ENCODE measurements around the gene HNRNPF.
"Not testable (repeated sequence)": the region's sequence is repeated elsewhere in the genome, so short reads cannot be mapped to it uniquely, and the experiment has no call there.

Gene HNRNPF

DNA sequence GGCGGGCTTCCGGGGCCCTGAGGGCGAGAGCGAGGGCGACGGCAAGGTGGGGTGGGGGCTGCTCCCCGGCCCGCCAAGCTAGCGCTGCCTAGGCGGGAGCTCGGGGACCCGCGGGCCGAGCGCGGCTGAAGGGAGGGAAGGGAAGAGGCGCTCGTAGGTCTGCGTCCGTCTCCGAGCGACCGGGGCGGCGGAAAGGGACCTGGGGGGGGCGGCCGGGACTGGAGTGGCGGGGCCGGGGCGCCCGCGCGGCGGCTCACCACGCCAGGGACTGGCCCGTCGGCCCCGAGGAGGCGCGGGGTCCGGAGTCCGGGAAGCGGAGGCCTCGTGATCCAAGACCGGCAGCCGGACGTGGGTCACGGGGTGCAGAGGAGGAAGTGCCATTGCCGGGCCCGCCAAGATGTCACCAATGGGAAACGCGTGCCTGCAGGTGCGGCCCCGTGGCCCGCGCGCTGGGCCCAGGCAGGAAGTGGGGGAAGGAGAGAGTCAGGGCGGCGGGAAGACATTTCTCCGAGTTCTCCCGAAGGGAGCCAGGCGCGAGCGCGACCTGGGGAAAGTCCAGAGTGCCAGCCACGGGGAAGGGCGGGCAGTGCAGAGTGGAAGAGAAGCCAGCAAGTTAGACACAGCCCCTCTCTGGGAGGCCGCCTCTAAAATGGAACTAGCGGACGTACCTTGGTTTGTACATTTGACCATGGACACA lies 11.9 kb downstream of the HNRNPF start:
- DNase-seq (ENCODE audit: low read depth in 2 of 2): peak; percentile 72 to 85

DNA sequence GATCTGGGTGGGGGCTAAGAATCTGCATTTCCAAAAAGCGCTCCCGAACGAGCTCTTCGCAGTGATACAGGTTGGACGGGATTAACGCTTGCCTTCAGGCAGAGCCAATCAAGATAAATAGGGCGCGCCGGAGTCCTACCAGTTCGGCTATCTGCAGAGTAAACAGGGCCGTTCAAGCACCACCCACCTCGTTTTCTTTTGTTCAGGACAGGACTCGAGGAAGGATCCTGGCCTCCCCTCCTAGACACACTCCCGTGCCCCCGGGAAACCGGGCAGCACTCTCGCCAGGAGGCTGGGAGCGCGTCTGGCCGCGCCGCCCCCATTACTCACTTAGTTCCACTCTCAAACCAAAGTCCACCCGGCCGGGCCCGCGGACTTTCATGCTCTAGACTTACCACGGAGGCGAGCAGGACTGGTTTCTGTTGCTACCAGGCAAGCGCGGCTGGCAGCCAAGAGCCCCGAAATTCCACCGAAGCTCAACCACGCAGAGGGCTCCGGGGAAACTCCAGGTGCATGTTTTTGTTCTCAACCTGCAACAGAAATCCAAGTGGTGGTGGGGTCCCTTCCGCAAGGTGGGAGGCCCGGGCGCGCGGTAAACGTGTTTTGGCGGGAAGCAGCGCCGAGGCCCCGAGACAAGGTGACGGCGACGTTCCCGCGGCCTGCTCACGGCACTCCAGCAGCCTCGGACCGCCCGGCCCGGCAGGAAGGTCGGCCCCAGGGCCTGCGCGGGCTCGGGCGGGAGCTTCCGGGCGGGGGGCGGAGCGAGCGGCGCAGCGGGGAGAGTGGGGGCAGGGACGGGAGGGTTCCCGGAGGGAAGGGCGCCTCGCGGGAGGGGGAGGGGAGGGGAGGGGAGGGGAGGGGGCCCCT lies 12.7 kb downstream of the HNRNPF start:
- peak; percentile 76 for DNase-seq (ENCODE audit: low read depth in 2 of 2)

DNA sequence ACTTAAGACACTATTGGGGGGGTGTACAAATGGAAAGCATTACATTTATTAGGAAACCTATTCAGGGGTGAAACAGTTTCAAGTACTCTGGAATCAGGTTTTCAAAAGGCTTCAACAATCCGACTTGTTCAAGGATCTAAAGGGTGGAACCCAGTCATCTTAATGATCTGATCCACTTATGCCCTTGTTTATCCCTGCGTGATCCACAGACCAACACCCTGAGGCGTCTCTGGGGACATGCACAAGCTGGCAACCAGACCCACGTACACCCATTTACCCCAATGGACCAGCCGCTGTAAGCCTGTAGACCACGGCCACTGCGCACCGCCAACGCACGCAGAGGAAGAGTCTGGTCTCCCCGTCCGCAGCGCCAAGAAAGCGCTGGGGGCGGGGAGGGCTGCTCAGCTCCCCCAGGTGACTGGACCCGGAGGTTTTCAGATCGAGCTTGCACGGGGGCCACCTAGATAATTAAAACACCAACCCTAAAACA lies 13.4 kb downstream of the HNRNPF start:
- peak in 1 of 2 donors; percentile 44 for DNase-seq (ENCODE audit: low read depth in 2 of 2)

DNA sequence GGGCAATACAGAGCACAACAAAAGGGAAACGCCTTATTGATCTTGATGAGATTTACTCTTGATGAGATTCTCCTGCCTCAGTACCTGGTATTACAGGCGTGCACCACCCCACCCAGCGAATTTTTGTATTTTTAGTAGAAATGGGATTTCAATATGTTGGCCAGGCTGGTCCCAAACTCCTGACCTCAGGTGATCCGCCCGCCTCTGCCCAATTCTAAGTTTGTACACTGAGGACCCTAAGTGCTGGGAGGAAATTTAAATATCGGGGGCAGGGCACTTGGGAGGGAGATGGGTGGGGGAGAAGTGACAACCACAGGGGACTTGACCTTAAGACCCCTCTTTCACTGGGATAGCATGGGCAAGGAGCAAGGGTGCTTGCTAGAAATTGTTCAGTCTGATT lies 14.1 kb downstream of the HNRNPF start:
- no peak for DNase-seq (ENCODE audit: low read depth in 2 of 2)

DNA sequence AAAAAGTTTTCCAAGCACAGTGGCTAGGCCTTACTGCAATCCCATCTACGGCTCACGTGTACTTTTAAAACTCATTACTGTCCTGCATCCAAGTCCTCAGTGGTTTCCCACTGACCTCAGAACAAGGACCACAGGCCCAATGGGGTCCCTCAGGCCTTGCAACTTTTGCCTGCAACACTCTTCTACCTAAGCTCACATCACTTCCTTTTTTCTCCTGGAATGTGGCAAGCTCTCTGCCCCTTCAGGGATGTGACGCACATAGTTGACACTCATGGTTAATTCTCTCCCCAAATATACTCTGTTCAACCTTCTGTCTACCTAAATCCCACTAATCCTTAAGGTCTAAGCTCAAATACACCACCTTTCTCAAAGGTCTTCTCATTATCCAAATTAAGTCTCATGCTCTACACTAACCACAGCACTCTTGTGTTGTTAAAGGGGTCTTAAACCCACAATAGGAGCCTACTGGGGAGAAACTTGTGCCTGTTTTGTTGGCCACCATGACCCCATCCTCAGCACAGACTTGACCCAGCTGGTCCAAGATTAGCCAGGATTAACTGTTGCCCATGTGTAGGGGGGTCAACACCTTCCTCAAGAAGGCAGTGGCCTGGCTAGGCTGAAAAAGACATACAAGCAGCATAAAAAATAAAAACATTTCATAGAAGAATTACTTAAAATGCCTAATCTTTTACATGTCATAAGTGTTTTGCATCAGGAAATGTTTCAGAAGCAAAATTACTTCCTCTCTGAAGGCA lies 15.2 kb downstream of the HNRNPF start:
- DNase-seq (ENCODE audit: low read depth in 2 of 2): no peak

DNA sequence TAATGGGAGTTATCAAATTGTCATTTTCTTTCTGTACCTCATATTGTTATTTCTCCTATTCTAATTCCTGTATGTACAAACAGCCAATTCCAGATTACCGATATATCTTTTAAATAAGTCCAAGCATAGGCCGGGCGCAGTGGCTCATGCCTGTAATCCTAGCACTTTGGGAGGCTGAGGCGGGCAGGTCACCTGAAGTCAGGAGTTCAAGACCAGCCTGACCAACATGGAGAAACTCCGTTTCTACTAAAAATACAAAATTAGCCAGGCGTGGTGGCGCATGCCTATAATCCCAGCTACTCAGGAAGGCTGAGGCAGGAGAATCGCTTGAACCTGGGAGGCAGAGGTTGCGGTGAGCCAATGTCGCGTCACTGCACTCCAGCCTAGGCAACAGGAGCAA lies 15.8 kb downstream of the HNRNPF start:
- not testable (repeated sequence) for DNase-seq (ENCODE audit: low read depth in 2 of 2)

DNA sequence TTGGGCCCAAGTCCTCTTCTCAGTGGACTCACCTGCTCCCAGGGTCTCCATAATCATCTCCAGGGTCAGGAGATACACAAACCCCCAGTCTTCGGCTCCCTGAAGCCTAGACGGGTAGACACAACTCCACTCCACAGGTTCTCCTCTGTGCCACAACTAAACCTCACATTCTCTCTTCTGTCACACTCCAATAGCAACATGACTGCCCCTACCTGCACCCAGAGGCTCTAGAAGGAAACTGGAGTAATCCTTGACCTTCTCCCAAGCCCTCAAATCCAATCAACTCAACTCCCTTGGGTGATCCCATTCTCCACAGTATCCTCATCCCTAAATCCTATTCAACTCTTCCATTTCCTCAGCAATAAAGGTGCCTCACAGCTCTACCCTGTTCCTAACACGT lies 16.2 kb downstream of the HNRNPF start:
- DNase-seq (ENCODE audit: low read depth in 2 of 2): no peak

DNA sequence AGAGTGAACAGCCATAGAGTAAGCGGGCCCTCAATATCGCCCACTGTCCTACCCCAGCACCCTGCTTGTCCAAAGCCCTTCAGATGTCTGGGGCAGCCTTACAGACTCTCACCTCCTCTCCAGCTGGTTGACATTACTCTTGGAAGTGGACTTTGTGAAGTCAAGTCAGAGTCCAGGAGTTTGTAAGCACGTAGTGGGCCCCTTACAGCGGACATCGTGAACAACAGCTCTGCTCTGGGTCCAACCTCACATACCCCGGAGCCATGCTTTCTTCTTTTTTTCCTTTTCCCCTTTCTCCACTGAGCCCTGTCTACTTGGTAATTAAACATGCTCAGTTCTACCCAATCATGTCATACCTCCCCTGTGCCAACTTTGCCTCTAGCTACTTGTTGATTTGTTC lies 17.5 kb downstream of the HNRNPF start:
- DNase-seq (ENCODE audit: low read depth in 2 of 2): no peak

DNA sequence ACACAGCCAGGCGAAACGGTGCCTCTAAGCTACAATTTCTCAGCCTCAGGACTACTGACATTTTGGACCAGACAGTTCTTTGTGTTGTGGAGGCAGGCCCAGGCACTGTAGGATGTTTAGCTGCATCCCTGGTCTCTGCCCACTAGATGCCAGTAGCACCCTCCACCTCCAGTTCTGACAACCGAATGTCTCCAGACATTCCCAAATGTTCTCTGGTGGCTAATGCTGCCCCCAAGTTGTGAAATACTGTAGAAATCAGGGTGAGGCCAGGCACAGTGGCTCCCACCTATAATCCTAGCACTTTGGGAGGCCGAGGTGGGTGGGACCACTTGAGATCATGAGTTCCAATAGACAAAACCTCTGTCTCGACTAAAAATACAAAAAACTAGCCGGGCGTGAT lies 18.2 kb downstream of the HNRNPF start:
- no peak for DNase-seq (ENCODE audit: low read depth in 2 of 2)

DNA sequence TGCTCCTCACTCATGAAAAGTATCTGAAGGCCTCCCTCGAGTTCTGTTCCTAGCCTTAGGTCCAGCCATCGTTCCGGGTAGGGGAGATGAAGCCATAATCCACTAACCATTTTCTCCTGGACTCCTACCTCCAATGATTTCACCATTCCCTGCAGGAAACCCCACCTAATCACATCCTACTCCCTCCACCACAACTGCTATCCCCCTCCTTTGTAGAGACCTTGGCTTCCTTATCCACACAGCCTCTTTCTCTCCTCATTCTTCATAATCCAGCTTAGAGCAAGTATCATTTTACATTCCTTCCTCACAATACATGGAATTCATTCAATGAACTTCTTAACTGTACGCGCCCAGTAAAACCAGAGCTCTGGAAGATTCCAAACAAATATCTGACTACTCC lies 18.7 kb downstream of the HNRNPF start:
- no peak for DNase-seq (ENCODE audit: low read depth in 2 of 2)

DNA sequence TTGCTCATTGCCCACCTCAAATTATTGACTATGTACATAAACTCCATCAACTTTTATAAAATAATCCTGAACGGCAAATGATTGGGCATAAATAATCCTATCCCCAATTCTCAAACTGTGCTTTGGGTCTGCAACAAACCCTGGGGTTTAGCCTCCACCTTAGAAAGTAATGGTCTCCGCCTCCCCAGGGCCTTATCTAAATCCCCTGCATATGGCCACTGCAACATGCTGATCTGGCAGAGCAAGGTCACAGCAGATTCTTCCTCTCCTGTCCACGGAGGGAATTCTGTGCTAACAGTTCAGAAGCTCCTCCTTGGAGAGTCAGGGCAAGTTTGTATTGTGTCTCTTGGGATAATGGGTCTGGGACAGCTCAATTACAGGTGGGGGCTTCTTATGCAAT lies 19.1 kb downstream of the HNRNPF start:
- no peak for DNase-seq (ENCODE audit: low read depth in 2 of 2)

DNA sequence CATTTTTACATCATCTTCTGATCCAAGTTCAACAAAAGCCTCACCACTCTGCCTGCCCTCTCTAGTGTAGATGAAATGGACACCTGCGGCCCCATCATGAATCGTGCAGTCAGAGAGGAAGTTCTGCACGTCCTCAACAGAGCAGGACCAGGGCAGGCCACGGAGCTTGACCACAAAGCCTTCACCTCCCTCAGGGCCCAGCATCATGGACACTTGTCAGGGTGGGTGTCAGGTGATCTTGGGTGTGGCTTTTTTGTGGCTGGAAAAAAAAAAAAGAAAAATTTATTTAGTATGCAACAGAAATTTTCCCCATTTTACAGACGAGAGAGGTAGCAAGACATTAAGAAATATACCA lies 21.3 kb downstream of the HNRNPF start:
- no peak for DNase-seq (ENCODE audit: low read depth in 2 of 2)

DNA sequence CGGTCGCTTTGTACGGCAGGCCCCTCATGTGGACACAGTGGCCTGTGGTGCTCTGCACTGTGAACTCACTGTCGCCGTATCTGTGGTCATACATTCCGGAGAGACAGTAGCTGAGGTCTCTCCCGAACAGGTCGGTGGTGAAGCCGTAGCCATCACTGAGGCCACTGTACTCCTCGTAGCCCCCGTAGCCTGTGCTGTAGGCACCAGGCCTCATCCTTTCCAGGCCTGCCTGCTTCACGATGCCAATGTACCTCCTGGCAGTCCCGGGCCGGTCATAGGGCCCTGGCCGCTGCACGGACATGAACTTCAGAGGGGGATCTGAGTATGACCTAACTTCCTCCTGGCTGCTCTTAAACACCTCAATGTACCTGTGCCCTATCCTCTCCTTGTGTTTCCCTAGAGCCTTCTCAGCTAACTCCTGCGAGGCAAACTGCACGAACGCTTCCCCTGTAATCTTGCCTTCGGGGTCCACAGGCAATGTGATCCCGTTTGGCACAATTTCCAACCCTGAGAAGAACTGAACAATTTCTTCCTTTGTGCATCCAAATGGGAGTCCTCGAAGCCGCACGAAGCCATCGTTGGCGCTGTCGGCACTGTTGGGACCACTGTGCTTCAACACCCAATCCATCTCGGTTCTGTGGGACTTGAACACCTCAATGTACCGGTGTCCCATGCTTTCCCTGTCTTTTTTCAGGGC lies 21.9 kb downstream of the HNRNPF start:
- DNase-seq (ENCODE audit: low read depth in 2 of 2): no peak

DNA sequence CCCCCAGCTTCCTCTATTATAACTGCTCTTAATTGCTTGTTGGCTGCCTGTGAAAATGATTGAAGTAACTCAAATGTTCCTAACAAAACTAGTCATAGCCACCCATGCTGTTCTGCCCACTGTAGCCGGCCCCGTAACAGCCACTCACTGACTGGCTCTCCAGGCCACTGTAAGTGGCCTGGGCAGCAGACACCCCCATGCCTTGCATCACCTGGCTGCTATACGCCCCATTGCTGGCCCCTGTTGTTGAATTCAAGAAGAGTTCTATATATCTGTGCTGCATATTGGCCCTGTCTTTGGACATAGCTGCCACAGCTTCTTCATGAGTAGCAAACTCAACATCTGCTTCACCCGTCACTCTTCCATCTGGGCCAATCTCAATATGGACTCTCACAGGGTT lies 22.4 kb downstream of the HNRNPF start:
- DNase-seq (ENCODE audit: low read depth in 2 of 2): no peak

DNA sequence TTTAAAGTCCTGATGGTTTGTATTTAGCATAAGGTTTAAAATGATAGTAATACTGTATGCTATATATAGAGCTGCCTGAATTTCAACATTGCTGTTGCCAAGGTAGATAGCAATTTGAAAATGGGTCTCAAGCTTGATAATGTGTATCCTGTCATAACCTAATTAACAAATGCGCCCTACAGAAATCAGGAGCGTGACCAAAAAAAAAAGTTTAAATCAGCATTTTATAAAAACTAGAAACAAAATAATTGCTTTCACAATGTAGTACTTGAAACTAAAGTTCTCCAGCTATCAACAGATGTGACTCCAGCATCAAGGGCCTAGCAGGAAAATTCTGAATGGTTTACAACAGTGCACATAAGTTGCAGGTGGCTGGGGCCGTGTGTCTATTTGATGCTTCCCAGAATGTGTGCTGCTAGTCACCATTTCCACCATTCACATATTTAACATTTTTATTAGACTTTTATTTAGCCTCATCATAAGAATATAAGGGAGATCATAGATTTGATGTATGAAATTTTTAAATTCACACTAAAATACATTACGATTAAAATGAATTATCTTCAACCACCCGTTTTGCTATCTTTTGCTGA lies 23.5 kb downstream of the HNRNPF start:
- no peak for DNase-seq (ENCODE audit: low read depth in 2 of 2)

DNA sequence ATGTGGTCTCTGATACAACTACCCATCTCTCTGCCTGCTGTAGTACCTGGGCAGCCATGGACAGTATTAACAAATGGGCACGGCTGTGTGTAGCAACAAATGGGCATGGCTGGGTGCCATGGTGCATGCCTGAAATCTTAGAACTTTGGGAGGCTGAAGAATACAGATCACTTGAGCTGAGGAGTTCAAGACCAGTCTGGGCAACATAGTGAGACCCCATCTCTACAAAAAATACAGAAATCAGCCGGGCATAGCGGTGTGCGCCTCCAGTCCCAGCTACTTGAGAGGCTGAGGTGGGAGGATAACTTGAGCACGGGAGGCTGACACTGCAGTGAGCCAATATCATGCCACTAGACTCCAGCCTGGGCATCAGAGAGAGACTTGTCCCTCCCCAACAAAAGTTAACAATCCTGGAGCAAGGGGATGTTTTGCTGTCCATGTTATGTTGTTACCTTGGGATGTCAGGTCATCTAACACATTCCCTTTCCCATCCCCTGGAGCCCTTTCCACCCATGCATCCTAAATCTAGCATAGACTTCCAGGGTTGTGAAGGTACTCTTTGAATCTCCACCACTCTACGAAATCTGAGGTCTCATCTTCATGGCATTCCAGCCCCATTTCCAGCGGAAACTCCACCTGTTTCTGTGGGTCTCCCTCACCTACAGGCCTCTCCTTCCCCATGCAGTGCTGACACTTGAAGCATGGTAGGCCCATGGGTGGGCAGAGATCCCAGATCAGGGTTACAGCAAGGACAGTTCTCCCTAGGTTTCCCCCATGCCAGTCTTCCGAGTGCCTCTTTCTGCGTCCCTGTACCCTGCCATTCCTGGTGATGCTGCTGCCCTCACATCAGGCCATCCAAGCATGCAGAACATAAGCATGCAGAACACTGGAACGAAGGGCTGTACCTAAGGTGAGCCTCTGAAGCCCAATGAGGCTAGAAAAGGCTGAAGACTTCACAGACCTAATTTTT lies 24.4 kb downstream of the HNRNPF start:
- DNase-seq (ENCODE audit: low read depth in 2 of 2): no peak

DNA sequence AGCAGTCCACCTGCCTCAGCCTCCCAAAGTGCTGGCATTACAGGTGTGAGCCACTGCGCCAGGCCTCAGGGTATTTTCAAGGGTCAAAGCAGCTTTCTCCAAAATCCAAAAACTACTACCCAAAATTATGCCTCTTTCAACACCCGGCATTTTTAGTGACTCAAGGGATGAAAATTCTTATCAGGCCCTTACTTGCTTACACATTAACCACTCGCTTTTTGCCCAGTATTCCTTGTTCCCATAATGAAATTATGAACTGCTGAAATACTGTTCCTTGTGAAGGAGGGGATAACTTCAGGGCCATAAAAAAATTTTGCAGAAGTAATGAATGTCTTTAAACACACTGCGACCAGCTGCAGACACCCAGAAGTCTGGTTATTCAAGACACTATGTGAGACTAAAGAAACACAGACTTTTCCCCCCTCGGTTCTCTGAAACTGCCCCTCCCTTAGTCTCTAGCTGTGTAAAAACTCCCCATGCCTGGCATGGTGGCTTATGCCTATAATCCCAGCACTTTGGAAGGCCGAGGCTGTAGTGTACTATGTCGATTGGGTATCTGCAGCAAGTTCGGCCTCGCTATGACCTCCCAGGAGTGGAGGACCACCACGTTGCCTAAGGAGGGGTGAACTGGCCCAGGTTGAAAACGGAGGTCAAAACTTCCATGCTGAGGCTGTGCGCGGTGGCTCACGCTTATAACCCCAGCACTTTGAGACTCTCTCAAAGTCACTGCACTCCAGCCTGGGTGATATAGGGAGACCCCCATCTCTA lies 25.6 kb downstream of the HNRNPF start:
- no peak for DNase-seq (ENCODE audit: low read depth in 2 of 2)

DNA sequence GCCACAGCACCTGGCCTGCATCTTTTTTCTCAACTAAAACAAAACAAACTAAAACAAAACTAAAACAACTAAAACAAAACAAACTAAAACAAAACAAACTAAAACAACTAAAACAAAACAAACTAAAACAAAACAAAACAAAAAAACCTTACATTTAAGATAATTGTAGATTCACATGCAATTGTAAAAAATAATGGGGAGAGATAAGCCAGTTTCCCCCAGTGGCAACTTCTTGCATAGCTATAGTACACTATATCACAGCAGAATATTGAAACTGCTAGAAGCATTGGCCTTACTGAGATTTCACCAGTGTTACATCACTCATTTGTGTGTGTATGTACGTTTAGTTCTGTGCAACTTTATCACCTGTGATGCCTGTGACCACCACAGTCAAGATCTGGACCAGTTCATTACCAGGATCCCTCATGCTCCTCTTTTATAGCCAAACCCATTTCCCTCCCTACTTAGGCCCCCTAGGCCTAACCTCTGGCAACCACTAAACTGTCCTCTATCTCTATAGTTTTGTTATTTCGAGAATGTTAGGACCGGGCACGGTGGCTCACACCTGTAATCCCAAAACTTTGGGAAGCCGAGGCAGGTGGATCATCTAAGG lies 28.3 kb downstream of the HNRNPF start:
- no peak for DNase-seq (ENCODE audit: low read depth in 2 of 2)

DNA sequence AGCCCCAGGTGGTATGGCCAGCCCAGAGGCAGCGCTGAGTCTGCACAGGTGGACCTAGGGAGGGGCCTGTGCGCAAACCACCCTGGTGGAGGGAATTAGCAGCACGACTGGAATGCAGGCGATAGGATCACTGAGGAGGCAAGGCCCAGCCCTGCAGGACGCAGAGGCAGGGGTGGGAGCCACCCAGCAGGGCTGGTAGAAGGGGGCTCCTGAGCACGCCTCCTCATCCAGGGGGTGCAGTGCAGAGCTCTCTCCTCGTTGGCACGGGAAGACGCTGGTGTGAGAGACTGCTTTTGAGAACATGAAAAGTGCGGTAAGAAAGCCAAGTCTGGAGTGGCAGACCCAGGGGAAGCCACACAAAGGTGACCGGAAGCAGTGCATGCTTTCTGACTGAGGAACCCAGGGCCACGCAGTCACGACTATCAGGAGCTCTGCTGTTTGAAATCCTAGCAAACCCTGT lies 31.5 kb downstream of the HNRNPF start:
- DNase-seq (ENCODE audit: low read depth in 2 of 2): no peak
